ENCODE measurements around the gene CFAP90. TPM values are rescaled to one million over a fixed set of nuclear protein-coding genes. Genes with fewer than 3 reads are reported as not detected.

The CFAP90 gene, protein sequence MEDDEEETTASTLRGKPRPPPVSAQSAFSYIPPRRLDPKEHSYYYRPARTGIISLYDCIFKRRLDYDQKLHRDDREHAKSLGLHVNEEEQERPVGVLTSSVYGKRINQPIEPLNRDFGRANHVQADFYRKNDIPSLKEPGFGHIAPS
- not detected in 2 replicates for total RNA-seq

DNA sequence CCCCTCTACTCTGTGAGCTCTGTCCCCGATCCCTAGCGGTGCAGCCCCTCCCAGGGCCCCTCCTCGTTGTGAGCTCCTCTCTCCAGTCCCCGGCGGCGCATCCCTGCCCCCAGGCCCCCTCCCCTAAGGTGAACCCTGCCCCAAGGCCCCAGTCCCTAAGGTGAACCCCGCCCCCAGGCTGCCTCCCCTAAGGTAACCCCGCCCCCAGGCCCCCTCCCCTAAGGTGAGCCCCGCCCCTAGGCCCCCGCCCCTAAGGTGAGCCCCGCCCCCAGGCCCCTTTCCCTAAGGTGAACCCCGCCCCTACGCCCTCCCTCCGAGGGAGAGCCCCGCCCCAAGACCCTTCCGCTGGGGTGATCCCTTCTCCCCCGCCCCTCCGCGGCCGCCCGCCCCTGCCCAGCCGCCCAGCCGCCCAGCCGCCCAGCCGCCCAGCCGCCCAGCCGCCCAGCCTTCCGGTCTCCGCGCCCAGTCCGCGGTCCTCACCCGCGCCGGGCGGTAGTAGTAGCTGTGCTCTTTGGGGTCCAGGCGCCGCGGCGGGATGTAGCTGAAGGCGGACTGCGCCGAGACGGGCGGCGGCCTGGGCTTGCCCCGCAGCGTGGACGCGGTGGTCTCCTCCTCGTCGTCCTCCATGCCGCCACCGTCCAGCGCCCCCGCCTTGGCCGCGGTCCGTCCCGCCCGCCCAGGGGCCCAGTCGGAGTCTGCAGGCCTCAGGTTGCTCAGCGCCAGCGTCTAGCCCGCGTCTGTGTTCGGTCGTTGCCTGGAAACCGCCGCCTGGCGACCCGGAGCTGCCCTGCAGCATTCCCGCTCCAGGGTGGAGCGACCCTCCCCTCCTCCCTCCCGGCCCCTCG lies at the start of gene CFAP90:
TSS of gene CFAP90 (minus strand) at position 739 of the 845 bp plus-strand sequence. CDS start at position 627, 112 bp downstream.
- Mint-ChIP-seq H3K9me3 (peaks cover 4% of the 10 kb centered on the region), H3K27me3 (ENCODE audit: insufficient read depth) (peaks cover 27% of the 10 kb centered on the region)
- DNase-seq (ENCODE audit: low spot score) = no peak

DNA sequence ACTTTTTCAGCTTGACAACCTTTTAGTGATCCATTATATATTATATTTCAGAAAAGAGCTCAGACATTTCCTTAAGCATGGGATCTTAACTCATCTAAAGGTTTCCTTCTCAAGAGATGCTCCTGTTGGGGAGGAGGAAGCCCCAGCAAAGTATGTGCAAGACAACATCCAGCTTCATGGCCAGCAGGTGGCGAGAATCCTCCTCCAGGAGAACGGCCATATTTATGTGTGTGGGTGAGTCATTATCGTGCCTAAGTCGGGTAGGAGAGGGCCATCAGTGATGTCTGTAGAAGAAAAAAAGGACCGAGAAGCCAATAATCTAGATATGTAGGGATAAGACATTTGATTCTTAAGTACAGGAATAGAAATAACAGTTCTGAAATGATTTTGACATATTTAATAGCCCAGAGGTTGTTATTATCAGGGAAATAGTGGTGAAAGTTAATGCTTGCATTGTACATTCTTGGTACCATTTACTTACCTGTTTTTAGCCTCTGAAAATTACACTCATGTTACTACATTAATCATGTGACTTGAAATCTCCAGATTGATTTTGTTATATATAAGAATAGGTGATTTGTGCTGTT lies 46.2 kb upstream of the CFAP90 start:
- H3K9me3 Mint-ChIP-seq = no peaks in the 10 kb centered on the region
- H3K27me3 Mint-ChIP-seq (ENCODE audit: insufficient read depth) = no peaks in the 10 kb centered on the region
- H3K4me3 Mint-ChIP-seq = no peak overlapping the region
- peaks cover 22% of the 10 kb centered on the region for H3K4me1 Mint-ChIP-seq (ENCODE audit: low read depth)
- intact Hi-C loops (cut with micrococcal nuclease) = no loop called here
- H3K27ac Mint-ChIP-seq = peak overlapping the region; percentile 22
- no peak for DNase-seq (ENCODE audit: low spot score)
- peaks cover 71% of the 10 kb centered on the region for H3K36me3 Mint-ChIP-seq (ENCODE audit: low read depth)

More for the DNA sequence above, at the start of gene CFAP90:
- H3K36me3 Mint-ChIP-seq (ENCODE audit: low read depth) = peaks cover 2% of the 10 kb centered on the region
- intact Hi-C loops (cut with micrococcal nuclease) = no loop called here
- H3K4me3 Mint-ChIP-seq = peak within 1 kb of the TSS; percentile 76
- peaks cover 18% of the 10 kb centered on the region for H3K4me1 Mint-ChIP-seq (ENCODE audit: low read depth)
- no peak within 1 kb of the TSS for H3K27ac Mint-ChIP-seq

DNA sequence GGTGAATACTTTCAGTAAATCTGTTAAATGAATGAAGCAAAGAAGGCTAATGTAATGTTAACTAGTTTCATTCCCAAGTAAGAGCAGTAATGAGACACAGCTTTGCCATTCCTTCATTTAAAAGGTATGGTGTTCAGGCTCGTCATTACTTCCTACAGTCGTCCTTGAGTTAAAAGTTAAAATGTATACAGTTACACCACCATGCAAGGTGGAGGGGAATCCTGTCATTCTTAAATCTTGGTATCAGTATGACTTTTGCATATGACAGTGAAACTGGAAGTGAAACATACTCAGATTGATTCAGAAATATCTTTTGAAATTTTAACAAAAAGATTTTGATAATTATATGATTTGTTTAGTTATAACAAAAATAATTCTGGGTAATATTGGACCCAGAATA lies 43.9 kb upstream of the CFAP90 start:
- no peak overlapping the region for H3K4me3 Mint-ChIP-seq
- H3K9me3 Mint-ChIP-seq = no peaks in the 10 kb centered on the region
- no peak overlapping the region for H3K27ac Mint-ChIP-seq
- DNase-seq (ENCODE audit: low spot score) = no peak
- no peaks in the 10 kb centered on the region for H3K27me3 Mint-ChIP-seq (ENCODE audit: insufficient read depth)
- peaks cover 22% of the 10 kb centered on the region for H3K4me1 Mint-ChIP-seq (ENCODE audit: low read depth)
- H3K36me3 Mint-ChIP-seq (ENCODE audit: low read depth) = peaks cover 68% of the 10 kb centered on the region
- intact Hi-C loops (cut with micrococcal nuclease) = loop anchor here (1.0 to 2.0 kb wide), 2 partner anchors 17 to 1066 kb away; no protein-coding TSS in a partner anchor

DNA sequence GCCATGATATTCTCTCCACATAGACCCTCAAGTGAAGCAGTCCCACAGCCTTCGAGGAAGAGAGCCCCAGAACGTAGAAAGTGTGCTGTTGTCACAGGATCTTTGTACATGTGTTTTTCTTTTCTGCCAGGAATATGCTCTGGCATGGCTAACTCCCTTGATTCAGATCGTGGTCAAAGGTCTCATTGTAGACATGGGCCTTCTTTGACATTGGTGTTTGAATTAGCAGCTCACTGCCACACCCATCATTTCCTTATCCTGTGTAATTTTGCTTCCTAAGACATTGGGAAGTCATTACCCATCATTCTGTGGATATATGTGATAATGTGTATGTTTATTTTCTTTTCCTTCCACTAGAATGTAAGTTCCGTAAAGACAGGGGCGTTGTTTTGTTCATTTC lies 43.5 kb upstream of the CFAP90 start:
- no peaks in the 10 kb centered on the region for H3K9me3 Mint-ChIP-seq
- no peak for DNase-seq (ENCODE audit: low spot score)
- H3K36me3 Mint-ChIP-seq (ENCODE audit: low read depth) = peaks cover 66% of the 10 kb centered on the region
- H3K4me3 Mint-ChIP-seq = no peak overlapping the region
- H3K27me3 Mint-ChIP-seq (ENCODE audit: insufficient read depth) = no peaks in the 10 kb centered on the region
- intact Hi-C loops (cut with micrococcal nuclease) = loop anchor here (2.0 kb wide), 1 partner anchor 1066 kb away; no protein-coding TSS in a partner anchor
- H3K27ac Mint-ChIP-seq = no peak overlapping the region
- H3K4me1 Mint-ChIP-seq (ENCODE audit: low read depth) = peaks cover 22% of the 10 kb centered on the region

DNA sequence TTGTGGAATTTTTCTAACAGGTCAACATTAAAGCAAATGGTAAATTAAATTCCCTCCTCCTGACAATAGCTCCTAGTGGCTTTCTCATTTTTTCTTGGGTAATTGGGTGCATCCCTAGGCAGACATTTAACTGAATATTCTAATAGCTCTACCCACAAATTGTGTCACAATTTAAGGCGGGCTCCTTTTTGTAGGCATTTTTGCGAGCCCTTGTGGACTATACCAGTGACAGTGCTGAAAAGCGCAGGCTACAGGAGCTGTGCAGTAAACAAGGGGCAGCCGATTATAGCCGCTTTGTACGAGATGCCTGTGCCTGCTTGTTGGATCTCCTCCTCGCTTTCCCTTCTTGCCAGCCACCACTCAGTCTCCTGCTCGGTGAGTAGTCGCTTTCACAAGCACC lies 38.0 kb upstream of the CFAP90 start:
- no peak for DNase-seq (ENCODE audit: low spot score)
- intact Hi-C loops (cut with micrococcal nuclease) = no loop called here
- no peaks in the 10 kb centered on the region for H3K9me3 Mint-ChIP-seq
- H3K4me1 Mint-ChIP-seq (ENCODE audit: low read depth) = peaks cover 19% of the 10 kb centered on the region
- no peak overlapping the region for H3K27ac Mint-ChIP-seq
- peaks cover 51% of the 10 kb centered on the region for H3K36me3 Mint-ChIP-seq (ENCODE audit: low read depth)
- no peak overlapping the region for H3K4me3 Mint-ChIP-seq
- H3K27me3 Mint-ChIP-seq (ENCODE audit: insufficient read depth) = no peaks in the 10 kb centered on the region

DNA sequence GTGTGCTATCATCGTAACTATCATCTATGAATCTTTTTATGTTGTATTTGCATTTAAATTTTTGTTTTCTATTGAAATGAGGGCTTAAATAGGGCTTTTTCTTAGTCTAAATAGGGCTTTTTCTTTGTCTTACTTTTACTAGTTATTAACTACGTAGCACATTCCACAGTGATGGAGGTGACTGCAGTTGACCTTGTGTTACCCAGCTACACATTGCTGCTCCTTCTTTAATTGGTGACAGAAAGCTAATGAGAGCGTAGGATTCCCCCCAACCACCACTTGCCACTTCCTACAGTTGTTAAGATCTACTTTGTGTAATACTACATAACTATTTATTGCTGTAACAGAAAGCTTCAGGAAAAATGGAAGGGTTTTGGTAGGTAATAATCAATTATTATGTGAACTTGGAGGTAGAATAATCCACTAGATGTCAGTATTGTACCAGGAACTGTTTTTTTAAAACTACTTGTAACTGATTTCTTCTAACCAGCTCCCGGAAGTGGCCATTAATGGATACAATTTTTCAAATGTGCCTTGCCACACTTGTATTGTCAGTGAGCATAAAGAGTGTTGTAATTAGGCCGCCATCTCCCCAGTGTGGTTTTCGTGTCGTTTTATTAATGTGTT lies 36.0 kb upstream of the CFAP90 start:
- H3K36me3 Mint-ChIP-seq (ENCODE audit: low read depth) = peaks cover 51% of the 10 kb centered on the region
- H3K4me1 Mint-ChIP-seq (ENCODE audit: low read depth) = peaks cover 10% of the 10 kb centered on the region
- no peaks in the 10 kb centered on the region for H3K9me3 Mint-ChIP-seq
- no peak overlapping the region for H3K4me3 Mint-ChIP-seq
- no peak overlapping the region for H3K27ac Mint-ChIP-seq
- no peak for DNase-seq (ENCODE audit: low spot score)
- H3K27me3 Mint-ChIP-seq (ENCODE audit: insufficient read depth) = no peaks in the 10 kb centered on the region
- intact Hi-C loops (cut with micrococcal nuclease) = no loop called here

DNA sequence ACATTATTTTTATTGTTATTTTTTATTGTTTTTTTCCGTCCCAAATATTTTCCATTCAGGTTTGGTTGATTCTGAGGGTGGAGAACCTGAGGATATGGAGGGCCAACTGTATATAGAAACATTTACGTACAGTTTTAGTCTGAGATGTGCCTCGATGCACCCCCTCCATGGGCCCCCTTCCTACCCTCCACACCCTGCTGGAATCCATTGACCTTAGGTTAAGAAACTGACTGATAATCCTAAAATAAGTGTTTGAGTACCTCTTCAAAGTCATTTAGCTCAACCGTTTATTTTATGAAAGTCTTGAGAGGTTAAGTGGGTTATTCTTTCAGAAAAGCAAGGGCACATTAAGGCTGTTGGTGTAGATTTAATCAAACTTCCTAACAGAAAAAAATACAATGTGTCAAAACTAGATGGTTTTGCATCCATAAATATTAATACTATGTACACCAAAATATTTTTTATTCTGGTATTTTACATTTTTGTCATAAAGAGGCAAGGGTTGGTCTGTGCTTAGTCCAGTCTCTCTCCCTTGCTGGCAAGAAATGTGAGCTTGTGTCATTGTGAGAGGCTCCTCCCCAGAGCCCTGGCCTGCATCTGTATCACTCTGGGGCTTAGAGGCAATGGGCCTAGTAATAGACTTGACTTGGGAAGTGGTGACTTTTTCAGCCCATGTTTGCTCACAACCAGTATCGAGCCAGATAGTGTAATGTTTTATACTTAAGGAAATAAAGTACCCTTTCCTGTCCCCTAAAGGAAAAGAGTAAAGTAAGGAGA lies 33.7 kb upstream of the CFAP90 start:
- H3K27me3 Mint-ChIP-seq (ENCODE audit: insufficient read depth) = no peaks in the 10 kb centered on the region
- no peak overlapping the region for H3K4me3 Mint-ChIP-seq
- no peak overlapping the region for H3K27ac Mint-ChIP-seq
- H3K9me3 Mint-ChIP-seq = no peaks in the 10 kb centered on the region
- intact Hi-C loops (cut with micrococcal nuclease) = no loop called here
- DNase-seq (ENCODE audit: low spot score) = no peak
- peaks cover 24% of the 10 kb centered on the region for H3K4me1 Mint-ChIP-seq (ENCODE audit: low read depth)
- peaks cover 60% of the 10 kb centered on the region for H3K36me3 Mint-ChIP-seq (ENCODE audit: low read depth)

DNA sequence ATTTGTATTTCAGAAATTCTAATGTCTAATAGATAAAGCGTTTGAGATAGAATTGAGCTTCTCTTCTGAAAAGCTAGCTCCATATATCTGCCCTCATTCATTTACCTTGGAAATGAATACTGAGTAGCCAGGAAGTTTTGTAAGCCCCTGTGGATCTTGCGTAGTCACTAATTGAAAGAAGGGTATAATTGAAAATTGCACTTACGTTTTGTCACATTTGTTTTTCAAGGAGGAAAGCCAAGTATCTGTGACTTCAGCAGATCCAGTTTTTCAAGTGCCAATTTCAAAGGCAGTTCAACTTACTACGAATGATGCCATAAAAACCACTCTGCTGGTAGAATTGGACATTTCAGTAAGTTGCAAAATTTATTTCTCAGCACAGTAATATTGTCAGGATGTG lies 32.0 kb upstream of the CFAP90 start:
- Mint-ChIP-seq H3K36me3 (ENCODE audit: low read depth) (peaks cover 62% of the 10 kb centered on the region), H3K9me3 (no peaks in the 10 kb centered on the region), H3K4me1 (ENCODE audit: low read depth) (peaks cover 38% of the 10 kb centered on the region), H3K27ac (no peak overlapping the region), H3K27me3 (ENCODE audit: insufficient read depth) (no peaks in the 10 kb centered on the region), H3K4me3 (no peak overlapping the region)
- no peak for DNase-seq (ENCODE audit: low spot score)
- intact Hi-C loops (cut with micrococcal nuclease) = no loop called here

DNA sequence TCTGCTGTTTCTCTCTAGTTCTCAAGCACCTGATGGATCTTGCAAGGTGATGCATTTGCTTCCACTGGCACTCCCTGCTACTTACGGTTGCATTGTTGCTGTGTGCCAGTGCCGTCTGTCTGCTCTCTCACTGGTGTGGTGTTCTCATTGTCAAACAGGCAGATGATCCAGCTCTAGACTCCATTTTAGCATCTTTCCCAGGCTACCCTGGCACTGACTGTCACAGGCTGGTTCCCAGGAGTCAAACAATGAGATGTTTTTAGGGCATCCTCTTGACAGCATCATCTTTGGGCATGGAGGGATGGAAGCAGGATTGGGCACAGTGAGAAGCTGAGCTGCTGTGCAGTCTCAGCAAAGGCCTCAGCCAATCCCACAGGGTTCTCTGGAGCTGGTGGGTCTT lies 30.9 kb upstream of the CFAP90 start:
- H3K9me3 Mint-ChIP-seq = no peaks in the 10 kb centered on the region
- intact Hi-C loops (cut with micrococcal nuclease) = no loop called here
- H3K27ac Mint-ChIP-seq = no peak overlapping the region
- H3K4me3 Mint-ChIP-seq = no peak overlapping the region
- no peak for DNase-seq (ENCODE audit: low spot score)
- peaks cover 64% of the 10 kb centered on the region for H3K36me3 Mint-ChIP-seq (ENCODE audit: low read depth)
- H3K4me1 Mint-ChIP-seq (ENCODE audit: low read depth) = peaks cover 43% of the 10 kb centered on the region
- H3K27me3 Mint-ChIP-seq (ENCODE audit: insufficient read depth) = no peaks in the 10 kb centered on the region

DNA sequence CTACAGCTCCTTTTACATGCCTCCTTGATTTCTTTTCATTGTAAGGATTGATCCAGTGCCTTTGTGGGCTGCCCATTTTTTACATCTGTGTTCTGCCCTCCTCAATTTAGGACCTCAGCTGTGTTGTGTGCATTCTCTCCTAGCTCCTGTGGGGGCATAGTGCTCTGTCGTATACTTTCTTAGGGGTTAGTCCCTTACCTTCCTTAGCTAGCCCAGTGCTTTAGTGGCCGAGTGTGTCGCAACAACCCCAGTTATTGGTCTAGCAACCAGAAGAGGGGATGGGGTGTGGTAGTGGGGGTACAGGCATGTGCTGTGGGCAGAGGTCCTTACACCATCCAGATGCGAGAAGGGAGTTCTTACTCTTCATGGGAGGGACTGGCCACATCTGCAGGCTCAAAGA lies 30.2 kb upstream of the CFAP90 start:
- Mint-ChIP-seq H3K27me3 (ENCODE audit: insufficient read depth) (no peaks in the 10 kb centered on the region), H3K4me3 (no peak overlapping the region), H3K4me1 (ENCODE audit: low read depth) (peaks cover 48% of the 10 kb centered on the region), H3K9me3 (no peaks in the 10 kb centered on the region), H3K36me3 (ENCODE audit: low read depth) (peaks cover 66% of the 10 kb centered on the region), H3K27ac (no peak overlapping the region)
- no peak for DNase-seq (ENCODE audit: low spot score)
- intact Hi-C loops (cut with micrococcal nuclease) = no loop called here

DNA sequence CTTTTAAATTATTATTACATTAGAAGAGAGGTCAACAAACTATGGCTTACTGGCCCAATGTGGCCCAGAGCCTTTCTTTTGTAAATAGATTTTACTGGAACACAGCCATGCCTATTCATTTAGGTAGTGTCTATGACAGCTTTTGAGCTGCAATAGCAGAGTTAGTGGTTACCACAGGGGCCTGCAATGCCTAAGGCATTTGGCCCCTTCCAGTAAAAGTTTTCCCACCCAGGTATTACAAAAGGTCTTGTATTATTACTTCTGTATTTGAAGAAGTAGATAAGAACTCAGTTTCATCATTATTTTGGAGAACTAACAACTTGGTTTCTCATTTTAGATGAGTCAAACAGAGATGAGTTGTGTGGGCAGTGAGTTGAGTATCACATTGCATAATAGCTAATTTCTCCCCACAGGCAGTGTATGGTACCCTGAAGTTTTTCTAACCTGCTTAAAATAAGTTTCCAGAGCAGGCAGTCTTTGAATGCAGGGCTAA lies 27.5 kb upstream of the CFAP90 start:
- Mint-ChIP-seq H3K9me3 (no peaks in the 10 kb centered on the region), H3K27me3 (ENCODE audit: insufficient read depth) (no peaks in the 10 kb centered on the region), H3K36me3 (ENCODE audit: low read depth) (peaks cover 73% of the 10 kb centered on the region), H3K27ac (peak overlapping the region; percentile 81), H3K4me1 (ENCODE audit: low read depth) (peaks cover 61% of the 10 kb centered on the region), H3K4me3 (peak overlapping the region; percentile 17)
- intact Hi-C loops (cut with micrococcal nuclease) = loop anchor here (1.0 to 10.0 kb wide), 6 partner anchors 9 to 1384 kb away; partner anchors contain the start of genes FASTKD3 and MTRR
- no peak for DNase-seq (ENCODE audit: low spot score)

DNA sequence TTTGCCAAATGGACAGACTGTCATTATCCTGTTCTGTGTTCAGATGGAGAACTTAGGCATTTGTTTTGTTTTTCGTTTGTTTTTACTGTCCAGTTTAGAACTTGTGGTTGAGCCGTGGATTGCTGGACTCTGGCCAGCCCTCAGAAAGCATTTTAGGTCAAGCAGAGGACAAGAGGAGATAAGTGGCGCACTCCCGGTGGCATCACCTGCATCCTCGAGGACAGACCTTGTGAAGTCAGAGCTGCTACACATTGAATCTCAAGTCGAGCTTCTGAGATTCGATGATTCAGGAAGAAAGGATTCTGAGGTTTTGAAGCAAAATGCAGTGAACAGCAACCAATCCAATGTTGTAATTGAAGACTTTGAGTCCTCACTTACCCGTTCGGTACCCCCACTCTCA lies 26.9 kb upstream of the CFAP90 start:
- intact Hi-C loops (cut with micrococcal nuclease) = loop anchor here (1.0 to 10.0 kb wide), 6 partner anchors 9 to 1383 kb away; partner anchors contain the start of genes FASTKD3 and MTRR
- no peak for DNase-seq (ENCODE audit: low spot score)
- peak overlapping the region; percentile 17 for H3K4me3 Mint-ChIP-seq

More for the DNA sequence above, 26.9 kb upstream of the CFAP90 start:
- peaks cover 74% of the 10 kb centered on the region for H3K36me3 Mint-ChIP-seq (ENCODE audit: low read depth)
- H3K27ac Mint-ChIP-seq = peak overlapping the region; percentile 81
- H3K27me3 Mint-ChIP-seq (ENCODE audit: insufficient read depth) = no peaks in the 10 kb centered on the region
- H3K9me3 Mint-ChIP-seq = no peaks in the 10 kb centered on the region
- H3K4me1 Mint-ChIP-seq (ENCODE audit: low read depth) = peaks cover 66% of the 10 kb centered on the region

Data from activated T-helper 1 cell treated with anti-CD3 and anti-CD28 coated beads, Interleukin-12 subunit alpha, Interleukin-12 subunit beta, Interleukin-2, Interleukin-4 antibody, amounts not matched to agents 30 ng/mL and 10 ng/mL and 1 ng/mL, durations not matched to agents 14 hours and 24 hours and 36 hours (primary cell).